ENCODE data around the gene FYCO1.

The FYCO1 gene

DNA sequence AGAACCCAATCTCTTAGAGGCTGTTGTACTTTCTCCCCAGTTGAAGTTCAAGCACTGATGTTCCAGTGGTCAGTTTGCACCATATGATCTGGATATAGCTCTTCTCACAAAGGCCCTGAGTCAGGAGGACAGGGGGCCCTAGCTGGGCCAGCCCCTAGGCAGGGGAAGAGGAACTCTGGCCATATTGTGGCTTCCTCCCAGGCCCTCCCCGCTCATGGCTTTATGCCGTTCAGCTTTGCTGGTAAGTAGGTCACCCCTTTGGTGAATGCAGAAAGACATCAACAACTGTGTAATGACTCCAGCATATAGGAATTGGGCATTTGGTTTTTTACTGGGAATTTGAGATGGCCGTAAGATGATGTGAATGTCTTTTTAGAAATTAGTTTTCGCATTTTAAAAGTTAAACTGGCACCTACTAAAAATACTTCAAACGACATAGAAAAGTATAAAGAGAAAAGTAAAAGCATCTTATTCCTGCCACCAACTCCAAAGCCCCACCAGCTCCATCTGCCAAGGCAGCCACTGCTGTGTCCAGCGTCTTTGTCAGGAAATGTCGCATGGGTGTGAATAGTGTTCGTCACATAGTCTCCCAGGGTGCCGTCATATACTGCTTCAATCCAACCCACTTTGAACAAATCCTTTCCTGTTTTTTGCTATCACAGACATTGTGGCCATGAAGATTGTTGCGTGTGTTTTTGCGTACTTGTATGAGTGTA is 84.0 kb downstream of the FYCO1 start:
- no peak for DNase-seq

DNA sequence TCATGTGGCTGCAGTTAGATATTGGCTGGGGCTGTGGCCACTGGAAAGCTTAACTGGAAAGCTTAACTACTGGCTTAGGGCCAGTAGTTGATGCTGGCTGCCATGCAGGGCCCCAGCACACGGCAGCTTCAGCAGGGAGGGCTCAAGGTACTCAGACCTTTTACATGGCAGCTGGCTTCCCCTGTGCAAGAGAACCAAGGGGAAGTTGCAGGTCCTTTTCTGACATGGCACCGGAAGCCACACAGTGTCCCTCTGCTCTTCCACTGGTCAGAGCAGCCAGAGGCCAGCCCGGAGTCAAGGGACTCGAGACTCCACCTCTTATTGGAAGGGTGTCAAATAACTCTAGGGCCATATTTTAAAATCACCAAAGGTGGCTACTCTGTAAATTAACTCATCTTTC is 84.7 kb downstream of the FYCO1 start:
- DNase-seq, result no peak

DNA sequence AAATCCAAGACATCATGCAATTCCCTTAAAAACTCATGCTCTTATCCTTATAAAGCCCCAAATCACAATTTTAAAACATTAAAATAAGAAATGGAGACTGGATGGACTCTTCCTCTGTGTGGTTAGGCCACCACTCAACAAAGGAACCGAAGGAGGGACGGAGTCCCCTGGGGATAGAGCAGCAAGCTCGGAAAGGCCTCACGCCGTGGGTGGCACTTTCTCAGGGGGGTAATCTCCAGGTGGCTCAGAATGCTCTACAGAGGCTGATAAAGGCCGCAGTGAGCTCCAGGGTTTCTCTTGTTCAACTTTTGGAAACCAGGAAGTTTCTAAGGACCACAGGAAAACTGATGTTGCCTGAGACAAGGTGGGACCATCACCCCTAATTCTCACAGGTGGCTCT is 86.1 kb downstream of the FYCO1 start:
- no peak for DNase-seq

DNA sequence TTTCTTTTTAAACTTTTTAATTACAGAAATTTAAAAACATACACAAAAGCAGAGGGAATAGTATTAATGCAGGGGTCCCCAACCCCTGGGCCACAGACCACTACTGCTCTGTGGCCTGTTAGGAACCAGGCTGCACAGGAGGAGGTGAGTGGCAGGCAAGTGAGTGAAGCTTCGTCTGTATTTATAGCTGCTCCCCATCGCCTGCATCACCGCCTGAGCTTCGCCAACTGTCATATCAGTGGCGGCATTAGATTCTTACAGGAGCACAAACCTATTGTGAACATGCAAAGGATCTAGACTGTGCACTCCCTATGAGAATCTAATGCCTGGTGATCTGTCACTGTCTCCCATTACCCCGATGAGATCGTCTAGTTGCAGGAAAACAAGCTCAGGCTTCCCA is 86.9 kb downstream of the FYCO1 start:
- DNase-seq, result no peak

DNA sequence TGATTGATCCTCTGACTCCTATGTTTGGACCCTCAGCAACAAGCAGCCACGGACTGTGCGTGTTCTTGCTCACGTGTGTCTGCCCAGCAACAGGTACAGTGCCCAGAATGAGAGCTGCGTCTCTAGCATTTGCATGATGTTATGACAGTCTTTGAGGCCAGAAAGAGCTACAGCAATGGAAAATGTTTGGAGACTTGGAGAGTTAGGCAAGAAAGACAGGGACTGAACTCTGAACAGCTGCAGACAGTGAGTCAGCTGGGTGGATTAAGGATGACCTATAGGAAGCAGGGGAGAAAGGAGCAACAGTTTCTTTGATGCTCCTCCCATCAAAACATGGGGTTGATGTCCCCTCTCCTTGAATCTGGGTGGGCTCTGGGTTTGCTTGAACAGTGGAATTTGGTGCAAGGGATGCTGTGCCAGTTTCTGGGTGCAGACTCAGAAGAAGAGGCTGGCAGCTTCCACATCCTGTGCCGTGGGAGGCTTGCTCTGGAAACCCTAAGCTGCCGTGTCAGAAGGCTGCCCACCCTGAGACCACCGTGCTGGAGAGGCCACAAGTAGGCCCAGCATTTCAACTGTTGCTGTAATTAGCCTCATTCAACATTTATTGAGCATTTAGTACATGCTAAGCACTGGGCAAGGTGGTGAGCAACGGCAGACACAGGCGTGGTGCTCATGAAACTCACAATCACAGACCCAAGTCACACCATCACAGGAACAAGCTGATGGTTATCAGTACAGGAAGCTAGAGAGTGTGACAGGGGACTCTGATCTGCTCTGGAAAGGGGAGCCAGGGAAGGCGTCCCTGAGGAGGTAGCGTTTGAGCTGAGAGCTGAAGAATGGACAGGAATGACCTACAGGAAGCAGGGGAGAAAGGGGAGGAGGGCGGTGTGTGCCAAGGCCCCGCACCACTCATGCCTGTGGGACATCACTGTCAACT is 87.6 kb downstream of the FYCO1 start:
- no peak for DNase-seq

DNA sequence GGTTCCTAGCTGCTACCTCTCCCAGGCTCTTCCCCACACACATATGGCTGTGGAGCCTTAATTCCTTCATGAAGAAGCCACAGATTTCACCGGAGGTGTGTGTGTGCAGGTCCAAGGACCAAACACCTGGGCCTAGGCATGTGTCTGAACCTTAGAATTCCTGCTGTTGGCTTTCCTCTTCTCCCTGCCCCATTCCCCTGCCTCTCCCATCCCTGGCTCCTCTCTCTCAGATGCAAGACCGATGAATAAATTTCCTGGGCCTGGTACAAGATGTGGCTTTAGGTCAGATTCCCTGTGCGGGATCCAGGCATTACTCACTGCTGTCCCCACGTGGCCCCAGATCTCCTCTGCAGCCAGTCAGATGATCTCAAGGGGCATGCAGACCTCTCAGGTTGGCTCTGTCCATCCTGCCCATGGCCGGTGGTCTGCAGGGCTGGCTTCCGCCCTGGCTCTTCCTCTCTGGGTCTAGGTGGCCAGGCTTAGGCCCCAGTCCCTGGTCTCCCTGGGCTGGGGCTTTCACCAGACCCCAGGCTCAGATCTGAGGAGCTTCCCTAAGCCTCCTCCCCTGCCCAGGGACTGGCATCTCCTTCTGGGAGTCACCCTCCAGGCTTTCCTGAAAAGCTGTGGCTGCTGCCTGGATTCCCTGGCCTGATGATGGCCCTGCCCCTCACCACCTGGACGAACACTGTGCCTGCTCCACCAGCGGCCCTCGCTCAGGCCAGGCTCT is 88.8 kb downstream of the FYCO1 start:
- no peak for DNase-seq

DNA sequence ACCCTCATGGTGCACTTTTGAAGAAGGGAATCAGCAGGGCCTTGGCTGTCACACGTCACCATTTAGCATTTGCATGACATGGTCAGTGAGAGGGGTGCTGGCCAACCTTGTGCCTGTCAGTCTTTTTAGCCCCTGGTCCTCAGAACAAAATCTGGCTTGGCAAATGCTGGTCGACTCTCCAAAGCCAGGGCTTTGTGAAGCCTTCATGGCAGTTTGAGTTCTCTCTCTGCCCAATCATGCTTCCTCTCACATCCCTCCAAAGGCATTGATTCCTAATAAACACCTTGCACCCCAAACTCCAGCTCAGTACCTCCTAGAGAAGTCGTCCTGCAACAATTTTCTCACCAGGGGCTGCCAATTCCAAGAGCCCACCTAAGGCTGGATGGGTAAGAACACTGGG is 89.9 kb downstream of the FYCO1 start:
- no peak for DNase-seq

DNA sequence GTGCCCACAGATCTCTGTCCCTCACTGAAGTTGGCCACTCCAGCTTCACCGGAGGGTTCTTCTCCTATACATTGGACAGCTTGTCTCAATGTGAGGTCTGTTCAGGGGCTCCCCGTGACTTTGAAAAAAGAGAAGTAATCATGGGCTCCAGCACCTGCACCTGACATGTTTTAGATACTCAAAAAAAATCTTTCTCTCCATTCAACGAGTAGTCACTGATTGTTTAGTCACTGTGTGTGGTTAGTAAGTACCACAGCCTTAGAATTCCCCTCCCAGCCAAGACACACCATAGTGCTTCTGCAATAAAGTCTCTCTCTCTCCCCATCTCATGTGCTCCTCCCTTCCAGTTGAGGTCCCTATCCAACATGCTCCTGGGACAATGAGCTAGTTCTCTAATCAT is 90.7 kb downstream of the FYCO1 start:
- DNase-seq, result no peak

DNA sequence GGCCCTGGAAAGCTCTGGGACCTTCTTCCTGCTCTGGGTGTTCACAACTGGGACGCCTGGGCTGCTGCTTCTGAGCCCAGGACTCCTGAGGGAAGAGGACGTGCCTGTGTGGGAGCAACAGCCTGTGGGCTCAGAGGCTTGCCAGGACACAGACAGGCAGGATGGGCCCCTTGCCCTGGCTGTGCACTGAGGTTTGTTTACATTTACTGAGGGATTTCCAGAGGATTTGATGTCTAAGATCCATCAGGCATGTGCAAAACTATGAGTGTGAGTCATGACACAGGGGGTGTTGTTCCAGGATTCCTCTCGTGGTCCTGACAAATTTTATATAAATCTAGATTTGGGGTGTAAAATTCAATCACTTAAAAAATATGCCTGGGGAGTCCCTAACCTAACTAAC is 98.7 kb downstream of the FYCO1 start:
- DNase-seq, result no peak

DNA sequence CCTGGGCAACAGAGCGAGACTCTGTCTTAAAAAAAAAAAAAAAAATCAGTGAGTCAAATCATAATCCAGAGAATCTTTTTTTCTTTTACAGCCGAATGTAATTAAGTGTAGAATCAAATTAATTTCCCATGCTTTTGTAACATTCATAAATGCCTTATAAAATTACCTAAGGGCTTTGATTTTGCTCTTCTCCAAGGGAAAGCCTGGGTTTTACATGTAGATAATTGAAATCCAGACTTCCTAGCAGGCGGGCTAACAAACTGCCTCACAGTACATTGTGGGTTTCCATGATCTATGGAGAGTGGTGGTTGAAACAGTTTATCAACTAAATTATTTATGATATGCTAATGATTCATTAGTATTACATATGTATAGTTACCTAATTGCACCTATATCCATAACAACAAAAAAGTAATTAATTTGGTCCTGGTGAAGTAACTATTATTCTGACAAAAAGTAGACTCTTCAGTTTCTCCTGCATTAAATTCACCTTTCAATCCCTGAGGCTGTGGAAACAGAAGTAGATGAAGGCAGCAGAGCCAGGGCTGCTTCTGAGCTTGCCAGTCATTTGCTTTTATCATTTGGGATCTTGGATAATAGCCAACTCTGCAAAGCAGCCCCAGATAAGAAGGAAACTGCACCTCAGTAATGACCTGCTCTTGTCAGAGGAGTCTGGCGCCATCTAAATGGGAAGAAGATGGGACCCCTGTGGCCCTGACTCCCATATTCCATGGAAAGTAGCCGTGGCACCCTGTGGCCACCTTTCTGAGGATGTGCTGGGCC is 99.7 kb downstream of the FYCO1 start:
- DNase-seq, result no peak

DNA sequence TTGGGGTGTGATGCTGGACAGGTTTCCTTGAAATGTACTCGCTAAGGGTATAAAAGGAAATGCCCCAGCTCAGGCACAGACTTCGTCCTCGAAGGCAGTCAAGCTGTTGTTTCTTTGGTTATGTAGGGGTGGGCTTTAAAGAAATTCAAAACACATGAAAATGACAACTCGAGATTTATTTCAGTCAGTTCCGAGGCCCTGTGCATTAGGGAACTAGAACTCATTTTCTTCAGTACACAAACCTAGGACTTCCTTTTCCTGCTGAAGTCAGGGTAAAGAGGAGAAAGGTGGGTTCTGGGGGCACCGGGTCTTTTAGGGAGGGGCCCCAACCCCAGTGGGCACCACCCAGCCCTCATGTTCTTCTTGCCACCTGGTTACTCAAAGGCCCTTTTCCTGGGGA is 101.6 kb downstream of the FYCO1 start:
- DNase-seq, result no peak

DNA sequence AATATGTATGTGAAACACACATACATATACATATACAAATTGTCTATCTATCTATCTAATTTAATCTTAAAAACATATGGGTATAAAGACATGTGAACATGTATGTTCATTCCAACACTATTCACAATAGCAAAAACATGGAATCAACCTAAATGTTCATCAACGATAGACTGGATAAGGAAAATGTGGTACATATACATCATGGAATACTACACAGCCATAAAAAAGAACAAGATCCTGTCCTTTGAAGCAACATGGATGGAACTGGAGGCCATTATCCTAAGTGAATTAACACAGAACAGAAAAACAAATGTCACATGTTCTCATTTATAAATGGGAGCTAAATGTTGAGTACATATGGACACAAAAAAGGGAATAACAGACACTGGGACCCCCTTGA is 103.5 kb downstream of the FYCO1 start:
- no peak for DNase-seq

DNA sequence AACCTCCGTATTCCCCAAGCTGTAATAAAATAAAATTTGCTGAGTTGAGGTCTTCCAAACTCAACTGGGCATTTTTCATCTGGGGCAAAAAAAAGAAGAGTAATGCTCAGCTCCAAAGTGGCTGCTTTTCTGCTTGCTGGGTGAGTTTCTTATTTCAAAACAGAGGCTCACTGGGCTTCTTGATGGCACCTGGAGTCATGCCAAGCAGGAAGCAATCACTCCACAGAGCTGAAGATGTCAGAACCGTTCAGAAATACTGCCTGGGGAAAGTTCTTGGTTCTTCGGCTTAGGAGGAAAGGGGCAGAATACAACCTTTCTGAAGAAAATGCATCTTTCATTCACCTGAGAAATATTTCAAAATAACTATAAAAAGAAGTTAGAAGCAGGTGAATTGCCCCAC is 105.2 kb downstream of the FYCO1 start:
- no peak for DNase-seq

DNA sequence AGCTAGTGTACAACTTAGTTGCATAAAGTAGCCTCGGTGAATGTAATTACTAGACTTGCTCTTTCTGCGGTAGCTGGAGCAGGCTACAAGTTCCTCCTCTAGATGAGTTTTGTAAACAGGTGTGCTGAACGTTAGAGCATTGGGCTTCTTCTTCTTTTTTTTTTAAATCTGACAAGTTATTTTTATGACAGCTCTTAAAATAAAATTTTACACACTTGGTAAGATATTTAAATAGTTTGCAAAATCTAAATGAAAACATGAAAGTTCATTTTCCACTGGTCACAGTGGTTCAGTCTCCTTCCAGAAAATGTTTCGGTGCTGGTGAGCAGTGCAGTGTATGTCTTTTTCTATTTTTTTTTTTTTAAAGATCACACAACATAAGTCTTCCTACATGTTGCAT is 106.3 kb downstream of the FYCO1 start:
- no peak for DNase-seq

DNA sequence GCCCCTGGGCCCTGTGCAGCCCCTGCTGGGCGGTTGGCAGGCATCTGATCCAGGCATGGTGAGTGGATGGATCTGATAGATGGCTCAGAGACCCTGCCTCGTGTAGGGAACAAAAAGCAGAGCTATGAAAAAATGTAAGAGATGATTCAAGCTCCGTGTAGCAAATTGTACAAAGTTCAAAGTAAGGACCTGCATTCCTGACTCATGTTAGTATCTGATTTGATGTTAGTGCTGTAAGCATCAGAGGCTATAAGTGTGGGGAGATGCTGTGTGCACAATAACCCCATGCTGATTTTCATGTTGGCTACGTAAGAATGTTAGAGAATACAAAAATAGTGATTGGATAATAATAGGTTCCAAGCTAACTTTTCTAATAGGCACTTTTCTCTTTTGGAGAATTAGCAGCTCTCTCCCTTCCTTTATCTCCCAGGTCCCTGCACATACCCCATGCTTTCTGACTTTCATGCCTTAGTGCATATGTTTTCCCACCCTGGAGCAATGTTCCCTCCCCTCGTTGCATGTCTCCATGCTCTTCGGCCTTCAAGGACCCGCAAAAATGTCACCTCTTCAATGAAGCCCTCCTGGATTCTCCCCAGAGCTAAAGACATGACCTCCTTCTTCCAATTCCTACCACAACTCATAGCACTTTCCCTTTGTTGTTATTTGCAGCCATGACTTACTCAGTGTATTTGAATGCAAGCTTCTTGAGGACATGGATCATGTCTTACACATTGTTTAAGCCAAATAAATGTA is 107.7 kb downstream of the FYCO1 start:
- DNase-seq, result no peak

DNA sequence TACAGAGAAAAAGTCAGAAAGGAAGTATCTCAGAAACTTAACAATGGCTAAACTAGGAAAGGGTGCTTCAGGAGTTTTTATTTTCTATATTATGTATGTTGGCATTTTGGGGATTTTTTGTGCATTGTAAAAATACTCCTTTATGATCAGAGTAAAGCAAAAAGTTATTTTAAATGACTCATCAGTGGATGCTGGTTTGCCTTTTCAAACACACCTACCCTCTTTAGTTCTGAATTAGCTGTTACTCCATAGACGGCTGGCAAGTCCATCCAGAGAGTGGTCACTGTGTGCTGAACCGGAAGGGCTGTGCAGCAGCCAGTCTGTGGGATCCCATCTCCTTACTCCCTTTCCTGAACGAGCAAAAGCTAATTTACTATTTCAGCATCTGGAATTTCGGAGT is 108.3 kb downstream of the FYCO1 start:
- DNase-seq, result no peak

DNA sequence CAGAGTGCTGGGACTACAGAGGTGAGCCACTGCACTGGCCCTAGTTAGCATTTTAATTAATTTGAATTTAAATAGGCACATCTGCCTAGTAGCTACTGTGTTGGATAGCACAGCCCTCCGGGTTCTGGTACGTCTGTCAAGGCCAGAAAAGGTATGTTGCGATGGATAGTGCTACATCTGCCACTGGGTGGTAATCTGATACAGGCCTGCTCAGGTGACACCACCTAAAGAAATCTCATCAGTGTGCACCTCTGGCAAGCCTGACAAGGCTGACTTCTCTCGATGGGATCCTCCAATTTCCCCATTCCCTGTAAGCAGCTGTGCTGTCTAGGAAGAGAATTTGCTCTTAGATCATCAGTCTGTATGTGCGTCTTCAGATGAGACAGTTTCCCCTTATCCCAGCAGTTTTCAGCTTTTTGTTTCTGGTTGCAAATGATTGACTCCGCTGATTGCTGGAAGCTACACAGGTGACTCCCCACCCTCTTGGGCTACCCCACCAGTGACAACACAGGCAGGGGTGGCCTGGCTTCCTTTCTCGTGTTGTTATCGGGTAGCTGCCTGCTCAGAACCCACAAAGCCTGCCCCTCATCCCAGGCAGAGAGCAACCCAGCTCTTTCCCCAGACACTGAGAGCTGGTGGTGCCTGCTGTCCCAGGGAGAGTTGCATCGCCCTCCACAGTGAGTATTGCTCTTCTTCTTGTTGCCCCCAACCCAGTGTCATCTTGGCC is 109.5 kb downstream of the FYCO1 start, which contains the start of gene CCR9:
CCR9 (plus strand) TSS at position 565 of the 727 bp plus-strand sequence. CDS start 8,391 bp downstream, outside the sequence.
- no peak for DNase-seq

DNA sequence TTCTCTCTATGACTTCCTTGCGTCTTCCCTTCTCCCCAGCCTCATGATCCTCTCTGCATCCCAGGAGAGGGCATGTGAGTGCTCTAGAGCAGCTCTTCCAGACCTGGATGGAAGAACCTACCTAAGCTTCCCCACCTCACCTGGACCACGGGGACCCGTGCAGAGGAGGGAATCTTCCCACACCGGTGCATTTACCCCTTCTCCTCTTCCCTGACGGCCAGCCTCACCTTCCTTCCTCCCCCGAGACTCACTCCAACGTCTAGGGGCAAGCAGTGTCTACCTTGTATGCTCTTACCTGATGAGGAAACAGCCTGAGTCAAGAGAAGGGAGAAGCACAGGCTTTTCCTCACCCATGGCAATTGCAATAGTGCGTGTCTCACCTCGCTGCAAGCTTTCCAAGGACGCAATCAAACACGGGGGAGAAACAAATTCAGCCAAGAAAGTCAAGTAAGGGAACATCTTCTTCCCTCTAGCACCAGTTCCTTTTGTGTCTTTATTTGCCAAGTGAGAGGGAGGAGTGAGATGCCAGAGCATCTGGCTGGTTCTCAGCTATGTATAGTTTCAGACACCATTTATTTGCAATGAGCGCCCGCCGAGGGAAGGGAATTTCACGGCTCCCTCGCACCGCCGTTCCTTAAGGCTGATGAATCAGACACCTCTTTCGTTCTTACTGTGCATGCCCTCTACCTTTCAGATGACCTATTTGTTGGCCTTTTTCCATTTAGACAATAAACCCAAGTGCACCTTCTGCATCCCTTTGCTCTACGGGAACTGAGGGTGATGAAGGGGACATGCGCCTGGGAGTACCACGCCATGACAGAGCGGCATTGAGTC is 111.0 kb downstream of the FYCO1 start:
- DNase-seq, result no peak

DNA sequence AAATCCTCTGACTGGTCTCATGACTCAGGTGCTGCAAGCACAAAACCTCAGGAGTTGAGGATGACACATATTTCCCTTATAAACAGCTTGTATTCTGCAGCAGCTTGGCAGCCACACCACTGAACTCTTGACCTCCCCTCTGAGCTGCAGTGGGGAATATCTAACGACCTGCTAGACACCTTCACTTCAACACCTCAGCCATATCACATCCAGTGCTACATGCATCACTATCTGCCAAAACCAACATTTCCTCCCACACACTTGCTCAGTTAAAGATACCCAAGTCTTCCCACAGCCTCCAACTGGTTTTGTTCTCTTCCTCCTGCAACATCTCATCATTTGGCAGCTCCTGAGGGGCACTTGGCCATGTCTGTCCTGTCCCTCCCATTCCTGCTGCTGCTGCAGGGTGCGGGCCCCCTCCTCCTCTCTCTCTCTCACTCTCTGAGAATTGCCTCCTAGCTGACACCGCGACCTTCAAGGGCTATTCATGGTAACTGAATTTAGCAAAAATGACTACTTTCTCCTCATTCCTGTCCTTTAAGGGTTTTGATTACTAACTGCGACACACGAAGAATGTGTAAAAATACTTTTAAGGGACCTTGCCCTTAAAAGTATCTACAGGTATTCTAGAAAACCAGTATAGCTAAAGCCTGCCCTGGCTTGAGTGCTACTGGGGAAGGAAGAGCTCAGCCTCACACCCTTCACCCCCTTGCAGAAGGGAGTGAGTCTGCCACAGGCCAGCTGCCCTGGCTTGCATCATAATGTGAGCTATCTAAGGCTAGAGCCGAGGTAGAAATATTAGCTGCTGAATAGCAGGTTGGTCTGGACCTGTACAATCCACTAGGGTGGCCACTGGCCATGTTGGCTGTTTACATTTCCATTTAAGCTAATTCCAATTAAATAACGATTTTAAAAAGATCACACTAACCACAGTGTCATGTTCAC is 114.3 kb downstream of the FYCO1 start:
- no peak for DNase-seq
